NCI-H1436 (cell line): Measurements from ENCODE around the gene ABCA4.
"Not testable (repeated sequence)": the region's sequence is repeated elsewhere in the genome, so short reads cannot be mapped to it uniquely, and the experiment has no call there.

Source experiments
- DNase-seq: peaks from one replicate; lab custom pipeline; 2025; lab: John Stamatoyannopoulos, UW

Gene ABCA4

DNA sequence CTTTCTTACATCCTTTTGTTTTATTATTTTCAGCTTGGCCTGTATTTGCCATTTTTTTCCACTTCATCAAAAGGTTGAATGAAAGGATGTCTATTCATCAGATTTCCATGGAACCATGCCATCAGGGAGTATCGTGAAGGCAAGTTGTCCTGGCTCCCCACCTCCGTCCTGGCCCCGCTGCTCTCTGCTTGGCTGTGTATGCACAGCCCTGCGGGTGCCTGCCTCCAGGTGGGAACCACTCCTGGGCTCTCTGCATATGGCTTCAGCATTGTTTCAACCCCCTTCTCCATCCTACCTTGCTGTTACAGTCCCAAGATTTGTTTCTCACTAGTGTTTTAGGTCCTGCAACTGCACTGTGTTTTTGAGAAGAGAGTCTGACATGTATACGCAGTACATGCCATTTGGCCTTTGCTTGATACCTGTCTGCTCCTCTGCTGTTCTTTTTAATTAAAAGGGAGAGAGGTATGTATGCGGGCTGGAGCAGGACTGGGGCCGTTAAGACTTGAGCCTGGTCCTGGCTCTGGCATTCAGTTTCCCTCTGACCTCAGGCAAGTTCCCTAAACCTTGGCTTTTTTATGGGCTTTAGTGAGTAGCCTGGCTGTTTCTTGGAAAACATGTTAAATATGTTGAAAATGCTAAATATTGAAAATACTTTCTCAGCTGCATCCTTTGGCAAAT lies 141.8 kb downstream of the ABCA4 start:
- no peak for DNase-seq

DNA sequence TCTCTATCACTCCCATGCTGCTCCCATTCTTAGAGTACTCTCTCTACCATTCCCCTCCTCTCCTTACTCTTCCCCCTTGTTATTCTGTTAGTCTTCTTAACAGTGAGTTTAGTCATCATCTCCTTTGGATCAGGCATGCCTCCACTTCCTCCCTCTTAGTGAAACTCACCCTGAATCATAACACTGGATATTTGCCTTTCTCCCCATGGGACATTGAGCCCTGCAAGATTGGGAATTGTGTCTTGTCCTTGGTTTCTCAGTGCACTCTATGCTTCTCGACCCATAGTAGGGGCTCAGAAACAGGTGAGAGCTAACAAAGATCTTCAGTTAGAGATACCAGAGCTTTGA lies 143.4 kb downstream of the ABCA4 start:
- DNase-seq: no peak

DNA sequence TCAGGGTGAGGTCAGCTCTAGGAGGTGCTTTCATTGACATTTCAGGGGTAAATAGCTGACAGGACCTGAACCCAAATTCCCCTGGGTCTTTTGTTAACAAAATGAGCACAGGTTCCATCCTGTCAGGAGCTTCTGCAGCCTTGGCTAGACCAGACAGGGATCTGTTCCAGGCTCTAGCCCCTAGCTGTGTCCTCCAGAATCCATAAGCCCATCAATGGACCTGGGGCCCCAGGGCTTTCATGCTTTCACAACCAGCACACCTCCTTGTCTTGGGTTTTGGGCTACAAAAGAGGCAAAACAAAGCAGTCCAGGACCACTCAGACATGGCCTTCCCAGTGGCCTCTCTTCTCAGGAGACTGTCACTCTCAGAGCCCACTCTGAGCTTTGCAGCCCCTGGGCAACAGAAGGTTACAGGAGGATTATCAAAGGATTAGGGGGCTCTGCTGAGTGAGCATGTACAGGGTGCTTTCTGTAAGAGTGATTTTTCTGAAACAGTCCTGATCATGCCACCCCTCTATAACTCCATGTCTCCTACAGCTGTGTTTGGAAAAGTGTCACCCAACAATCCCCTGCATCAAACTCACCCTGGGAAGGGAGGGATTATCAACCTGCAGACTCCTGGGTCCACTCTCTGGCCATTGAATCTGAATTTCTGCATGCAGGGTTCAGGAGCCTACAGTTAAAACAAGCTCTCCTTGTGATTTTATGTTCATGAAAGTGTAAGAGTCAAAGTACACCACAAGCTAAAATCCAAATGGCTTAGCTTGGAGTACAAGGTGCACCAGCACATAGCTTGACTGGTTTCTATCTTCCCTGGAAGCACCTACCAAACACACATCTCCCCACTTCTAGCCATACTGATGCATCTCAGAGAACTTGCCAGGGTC lies 144.0 kb downstream of the ABCA4 start:
- DNase-seq: no peak

DNA sequence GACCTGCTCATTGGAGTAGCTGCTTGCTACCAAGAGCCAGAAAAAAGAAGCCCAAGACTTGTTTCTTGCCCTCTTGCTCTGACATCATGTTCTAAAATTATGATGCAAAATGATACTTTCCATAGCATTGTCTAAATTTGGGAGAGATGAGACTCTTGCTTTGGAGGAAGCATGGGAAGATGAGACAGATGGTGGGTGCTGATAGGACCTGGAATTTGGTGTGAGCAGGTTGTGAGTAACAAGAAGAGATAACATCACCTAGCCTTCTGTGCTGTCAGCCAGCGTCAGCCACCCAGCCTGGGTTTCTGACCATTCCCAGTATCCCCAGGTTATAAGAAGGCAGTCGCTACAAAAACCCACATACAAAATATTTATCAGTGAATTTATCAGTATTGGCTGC lies 144.7 kb downstream of the ABCA4 start:
- DNase-seq: no peak

DNA sequence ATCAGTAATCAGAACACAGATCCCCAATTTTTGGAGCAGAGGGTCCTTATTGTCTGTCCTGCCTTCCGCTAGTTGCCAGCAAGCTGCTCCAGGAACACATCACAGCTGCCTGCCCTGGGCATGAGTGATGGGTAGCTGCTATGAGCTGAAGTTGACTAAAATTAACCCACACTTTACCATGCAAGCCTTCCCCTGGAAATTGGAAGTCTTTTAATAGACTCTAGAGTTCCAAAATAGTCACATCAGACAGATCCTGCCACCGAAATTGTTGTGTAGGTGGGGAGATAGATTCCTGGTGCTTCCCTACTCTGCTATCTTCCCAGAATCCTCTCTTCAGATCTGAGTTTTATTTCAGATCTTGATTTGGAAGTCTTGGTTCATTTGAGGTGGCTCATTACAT lies 148.6 kb downstream of the ABCA4 start:
- DNase-seq: no peak

DNA sequence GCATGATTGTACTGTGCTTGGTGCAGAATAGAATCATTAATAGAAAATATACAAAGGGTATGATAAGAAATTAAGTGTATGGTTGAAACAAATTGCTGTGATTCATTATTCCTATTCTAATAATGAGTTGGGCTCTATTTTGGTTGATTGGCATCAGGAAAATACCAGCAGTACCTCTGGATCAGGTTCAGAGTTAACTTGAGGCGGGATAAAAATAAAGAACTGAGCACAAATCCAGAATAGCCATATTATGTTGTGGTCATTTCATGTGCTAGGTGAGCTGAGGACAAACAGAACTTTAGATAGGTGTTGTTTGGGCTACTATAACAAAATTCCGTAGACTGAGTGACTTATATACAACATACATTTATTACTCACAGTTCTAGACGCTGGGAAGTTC lies 151.1 kb downstream of the ABCA4 start:
- no peak for DNase-seq

DNA sequence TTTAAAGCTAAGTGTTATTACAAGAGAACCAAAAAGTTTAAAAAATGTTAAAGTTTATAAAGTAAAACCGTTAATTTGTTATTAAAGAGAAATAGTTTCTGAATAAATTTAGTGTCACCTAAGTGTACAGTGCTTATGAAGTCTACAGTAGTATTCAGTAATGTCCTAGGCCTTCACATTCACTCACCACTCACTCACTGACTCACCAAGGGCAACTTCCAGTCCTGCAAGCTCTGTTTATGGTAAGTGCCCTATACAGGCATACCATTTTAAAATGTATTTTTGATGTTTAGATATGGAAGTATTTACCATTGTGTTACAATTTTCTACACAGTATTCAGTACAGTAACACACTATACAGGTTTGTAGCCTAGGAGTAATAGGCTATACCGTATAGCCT lies 151.6 kb downstream of the ABCA4 start:
- DNase-seq: no peak

DNA sequence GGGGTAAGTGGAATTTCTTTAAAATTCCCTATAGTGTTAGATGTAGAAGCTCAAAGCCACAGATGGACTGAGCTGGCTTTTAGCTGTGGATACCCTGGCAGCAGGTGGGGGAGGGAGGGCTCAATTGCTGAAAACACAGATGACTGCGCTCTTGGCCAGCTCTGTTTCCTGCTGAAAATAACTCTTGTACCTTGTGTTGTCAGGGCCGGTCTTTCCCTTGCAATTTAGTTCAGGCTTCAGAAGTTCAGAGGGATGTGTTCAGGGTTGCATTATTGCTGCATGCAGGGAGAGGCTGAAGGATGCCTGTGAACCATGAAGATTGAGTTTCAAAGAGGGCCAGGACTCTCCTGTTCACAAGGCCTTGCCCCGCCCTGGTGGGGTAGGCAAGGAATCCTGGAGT lies 153.6 kb downstream of the ABCA4 start:
- no peak for DNase-seq

DNA sequence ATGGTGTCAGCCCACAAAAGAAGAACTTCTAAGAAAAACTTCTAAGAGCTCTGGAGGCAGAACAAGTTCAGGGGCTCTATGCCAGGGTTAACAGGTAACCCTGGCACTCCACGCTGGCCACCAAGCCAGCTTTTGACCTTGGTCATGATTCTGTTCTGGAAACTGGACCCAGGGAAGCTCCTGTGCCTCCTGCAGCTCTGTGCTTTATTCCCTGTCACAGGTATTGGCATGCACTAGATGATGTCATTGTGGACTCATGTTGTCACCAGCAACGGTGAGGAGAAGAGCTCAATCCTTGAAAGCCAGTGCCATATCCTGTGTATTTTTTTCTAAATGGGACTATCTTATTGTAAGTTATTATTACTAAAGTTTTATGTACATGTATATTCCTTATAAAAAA lies 155.1 kb downstream of the ABCA4 start:
- DNase-seq: no peak

DNA sequence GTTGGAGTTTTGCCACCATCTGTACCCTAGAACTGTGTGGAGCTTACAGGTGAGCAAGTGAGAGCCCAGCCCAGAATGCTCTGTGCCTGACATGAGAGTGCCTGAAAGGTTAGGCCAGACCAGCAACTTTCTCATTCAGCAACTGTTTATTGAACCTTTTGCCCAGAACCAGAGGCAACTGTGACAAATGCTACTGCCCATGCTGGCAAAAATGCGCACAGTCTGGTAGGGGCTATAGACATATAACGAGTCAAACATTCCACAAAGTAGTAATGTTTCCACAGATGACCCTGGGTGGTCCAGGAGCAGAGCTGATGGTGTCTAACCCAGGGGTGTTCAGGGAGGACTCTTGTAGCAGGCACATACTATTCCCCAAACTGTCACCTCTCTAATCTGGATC lies 155.7 kb downstream of the ABCA4 start:
- DNase-seq: no peak

DNA sequence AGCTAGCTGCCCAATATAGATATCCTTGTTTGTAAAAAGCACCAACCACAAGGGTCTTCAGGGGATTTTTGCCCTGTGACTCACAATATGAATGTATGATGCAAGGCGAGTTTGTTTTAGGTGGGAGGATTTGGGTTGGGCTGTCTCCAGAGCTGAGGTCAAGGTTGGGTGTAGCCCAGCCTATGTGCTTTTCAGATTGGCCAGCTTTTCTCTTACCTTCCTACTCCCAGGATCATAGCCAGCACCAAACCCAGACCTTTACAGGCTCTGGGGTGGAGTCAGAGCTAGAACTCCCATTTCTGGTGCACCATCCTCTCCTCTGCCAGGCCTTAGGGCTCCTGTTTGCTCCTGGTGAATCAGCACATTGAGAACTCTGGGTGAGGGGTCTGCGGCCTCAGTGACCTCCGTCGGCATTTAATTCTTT lies 156.2 kb downstream of the ABCA4 start:
- no peak for DNase-seq

DNA sequence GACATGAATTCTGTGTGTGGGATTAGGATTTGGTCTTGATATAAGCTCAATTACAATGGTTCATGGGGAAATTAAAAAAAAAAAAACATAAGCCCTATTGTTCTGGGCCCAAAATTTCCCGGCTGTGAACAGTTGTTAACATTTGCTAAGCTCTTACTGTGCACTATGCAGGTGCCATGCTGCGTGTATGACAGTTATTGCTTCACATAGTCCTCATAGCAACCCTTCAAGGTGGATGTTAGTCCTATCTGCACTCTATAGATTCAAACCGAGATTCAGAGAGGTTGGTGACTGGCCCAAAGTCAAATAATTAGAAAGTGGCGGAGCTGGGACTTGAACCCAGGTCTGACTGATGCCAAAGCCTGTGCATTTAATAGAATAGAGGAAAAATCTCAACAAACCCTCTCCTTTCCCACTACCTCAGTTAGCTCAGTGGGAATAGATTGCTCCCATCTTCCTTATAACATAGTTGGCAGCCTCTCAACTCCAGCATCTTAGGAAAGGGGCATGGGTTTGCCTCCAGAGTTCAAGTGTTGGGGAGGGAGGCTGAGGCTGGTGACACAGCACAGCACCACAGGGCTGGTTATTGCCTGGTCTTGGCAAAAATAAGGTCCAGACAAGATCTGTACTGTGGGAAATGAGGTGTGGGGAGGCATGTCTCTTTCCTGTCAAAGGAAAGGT lies 156.7 kb downstream of the ABCA4 start:
- DNase-seq: no peak

DNA sequence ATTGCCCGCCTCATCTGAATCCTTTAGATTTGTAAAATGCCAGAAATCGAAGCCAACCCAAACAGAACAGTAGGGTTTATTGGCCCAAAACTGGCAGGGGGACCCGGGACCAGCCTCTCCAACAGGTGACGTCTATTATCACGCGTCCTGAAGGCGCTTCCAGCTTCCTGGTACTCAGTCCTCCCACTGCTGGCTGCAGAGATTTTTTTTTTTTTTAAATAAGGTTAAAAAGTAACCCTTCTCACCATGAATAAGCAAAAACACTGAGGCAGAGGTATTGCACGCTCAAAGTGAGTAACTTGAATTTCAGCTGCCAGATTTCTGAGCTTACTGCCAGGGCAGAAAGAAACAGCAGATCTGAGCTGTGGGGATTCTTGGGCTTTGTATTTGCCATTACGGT lies 157.4 kb downstream of the ABCA4 start:
- no peak for DNase-seq

DNA sequence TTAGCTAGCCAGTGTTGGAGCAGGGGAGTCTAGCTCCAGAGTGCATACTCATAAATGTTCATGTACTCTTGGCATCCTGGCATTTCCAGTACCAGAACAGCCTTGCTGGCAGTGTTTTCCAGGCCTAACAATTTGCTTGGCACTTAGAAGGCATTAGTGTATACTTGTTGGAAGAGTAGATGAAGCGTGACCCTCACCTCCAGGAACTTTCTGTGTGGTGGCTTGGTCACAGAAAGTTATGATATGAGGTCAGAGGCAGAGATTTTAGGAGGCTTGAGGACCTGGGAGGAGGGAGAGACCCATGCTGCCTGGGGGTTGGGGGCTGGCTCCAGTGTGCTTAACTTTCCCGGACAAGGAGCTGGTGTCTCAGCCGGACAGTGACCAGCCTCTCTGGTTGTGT lies 159.0 kb downstream of the ABCA4 start:
- no peak for DNase-seq

DNA sequence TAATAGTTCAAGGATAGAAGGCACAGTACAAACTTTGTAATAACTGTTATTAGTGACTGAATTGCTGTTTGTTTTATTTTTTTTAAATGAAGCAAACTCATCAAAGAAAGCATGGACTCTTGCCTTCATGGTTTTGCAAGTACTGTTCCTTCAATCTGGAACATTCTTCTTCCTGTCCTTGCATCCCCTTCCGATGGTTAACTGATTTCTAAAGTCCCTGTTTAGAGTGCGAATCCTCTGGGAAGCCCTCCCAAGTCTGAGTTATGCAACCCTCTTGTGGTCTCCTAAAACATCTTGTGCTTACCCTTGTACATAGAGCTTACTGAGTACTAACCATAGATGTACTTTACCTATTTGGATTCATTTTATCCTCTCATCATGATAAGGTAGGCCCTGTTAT lies 159.5 kb downstream of the ABCA4 start:
- DNase-seq: no peak

DNA sequence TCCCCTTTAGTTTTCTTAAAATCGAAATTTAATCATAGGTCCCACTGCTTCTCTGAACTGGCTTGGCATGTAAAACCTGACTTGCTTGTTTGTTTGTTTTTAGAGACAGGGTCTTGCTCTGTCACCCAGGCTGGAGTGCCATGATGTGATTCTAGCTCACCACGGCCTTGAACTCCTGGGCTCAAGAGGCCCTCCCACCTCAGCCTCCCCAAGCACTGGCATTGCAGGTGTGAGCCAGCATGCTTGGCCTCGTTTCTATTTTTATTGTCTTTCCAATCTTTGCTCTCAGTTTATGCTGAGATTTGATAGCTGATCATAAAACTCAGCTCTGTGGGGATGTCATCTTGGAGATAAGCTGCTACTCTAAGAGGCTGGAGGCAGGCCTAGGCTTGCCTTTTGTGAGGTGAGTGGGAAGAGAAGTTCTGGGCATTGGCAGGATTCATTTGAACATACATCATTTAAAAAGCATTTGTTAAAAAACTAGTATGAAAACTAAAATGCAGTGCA lies 160.3 kb downstream of the ABCA4 start:
- no peak for DNase-seq

DNA sequence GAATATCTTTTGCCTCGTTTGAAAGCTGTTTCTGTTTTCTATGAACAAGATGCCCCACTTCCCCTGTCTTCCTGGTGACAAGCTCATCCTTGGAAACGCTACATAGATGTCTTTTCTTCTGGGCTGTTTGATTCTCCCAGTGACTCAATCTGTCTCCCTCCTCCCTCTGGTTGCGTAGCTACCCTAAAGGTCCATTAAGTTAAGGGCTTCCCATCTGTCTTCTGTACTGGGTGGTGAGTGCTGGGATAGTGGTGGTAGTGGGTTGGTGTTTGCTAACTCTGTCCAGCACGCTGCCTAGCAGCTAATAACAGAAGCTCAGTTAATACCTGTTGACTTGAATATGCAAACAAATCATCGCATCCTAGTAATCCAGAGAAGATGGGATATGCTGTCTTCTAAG lies 161.5 kb downstream of the ABCA4 start:
- DNase-seq: no peak

DNA sequence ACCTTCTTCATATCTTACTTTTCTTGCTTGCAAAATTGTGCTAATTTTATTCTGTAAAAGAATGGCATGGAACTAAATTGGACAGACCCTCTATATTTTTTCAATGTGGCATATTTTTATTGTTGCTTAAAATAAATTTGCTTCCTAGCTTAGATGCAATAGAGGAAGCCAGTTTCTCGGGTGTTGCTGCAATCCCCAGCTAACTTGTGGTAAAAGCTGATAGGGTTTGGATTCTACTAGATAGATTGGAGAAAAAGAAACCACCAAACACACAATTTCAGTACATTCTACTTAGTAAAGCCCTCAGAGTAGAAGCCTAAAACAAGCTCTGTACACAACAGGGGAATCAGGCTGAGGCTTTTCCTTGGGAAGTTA lies 162.2 kb downstream of the ABCA4 start:
- no peak for DNase-seq

DNA sequence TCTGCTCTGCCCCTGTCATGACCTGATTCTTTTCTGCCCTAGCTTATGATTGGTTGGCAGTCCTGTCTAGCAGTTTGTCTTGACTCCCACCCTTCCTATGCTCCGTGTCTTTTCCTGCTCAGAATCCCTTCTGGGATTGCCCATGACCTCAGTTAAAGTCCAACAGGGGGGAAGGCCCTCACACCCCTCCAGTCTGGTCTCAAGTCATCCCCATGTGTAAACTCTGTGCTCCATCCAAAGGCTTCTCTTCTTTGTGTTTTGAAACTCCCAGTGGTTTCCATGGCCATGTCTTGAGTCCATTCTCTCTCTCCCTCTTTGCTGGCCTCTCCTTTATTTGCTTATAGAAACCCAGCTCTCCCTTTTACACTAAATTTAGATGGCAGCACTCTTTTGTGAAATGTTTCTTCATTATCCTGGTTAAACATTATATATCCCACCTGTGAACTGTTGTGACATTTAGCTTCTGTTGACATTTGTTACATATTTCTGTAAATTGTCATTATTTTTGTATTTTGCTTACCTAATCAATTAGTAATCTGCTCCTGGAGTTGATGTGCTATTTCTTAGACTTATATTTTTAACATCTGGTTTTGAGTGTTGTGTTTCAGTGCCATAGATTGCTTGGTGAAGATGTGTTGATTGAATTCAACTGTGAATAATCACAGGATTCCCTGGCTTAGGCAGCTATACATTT lies 162.8 kb downstream of the ABCA4 start:
- no peak for DNase-seq

DNA sequence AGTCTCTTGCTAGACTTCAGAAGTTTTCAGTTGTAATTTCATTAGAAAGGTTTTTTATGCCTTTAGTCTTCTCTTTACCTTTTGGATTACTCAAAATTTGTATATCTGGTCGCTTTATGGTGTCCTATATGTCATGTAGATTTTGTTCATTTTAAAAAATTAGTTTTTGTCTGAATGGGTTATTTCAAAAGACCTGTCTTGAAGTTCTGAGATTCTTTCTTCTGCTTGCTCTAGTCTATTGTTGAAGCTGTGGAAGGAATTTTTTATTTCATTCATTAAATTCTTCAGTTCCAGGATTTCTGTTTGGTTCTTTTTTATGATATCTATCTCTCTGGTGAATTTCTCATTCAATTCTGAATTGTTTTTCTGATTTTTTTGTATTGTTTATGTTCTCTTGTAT lies 165.2 kb downstream of the ABCA4 start:
- DNase-seq: no peak

DNA sequence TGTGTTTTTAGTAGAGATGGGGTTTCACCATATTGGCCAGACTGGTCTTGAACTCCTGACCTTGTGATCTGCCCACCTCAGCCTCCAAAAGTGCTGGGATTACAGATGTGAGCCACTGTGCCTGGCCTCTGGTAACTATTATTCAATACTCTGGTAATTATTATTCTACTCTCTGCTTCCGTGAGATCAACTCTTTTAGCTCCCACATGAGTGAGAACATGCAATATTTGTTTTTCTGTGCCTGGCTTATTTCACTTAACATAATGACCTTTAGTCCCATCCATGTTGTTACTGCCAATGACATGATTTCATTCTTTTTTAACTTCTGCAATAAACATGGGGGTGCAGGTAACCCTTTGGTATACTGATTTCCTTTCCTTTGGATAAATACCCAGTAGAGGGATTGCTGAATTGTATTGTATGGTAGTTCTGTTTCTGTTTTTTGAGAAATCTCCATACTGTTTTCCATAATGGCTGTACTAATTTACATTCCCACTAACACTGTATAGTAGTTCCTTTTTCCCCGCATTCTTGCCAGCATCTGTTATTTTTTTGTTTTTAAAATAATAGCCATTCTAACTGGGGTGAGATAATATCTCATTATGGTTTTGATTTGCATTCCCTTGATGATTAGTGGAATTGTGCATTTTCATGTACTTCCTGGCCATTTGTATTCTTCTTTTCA lies 173.8 kb downstream of the ABCA4 start:
- DNase-seq: not testable (repeated sequence)
